LHCN-M2 (cell line): ENCODE data around the gene FAM167B. TPM values are rescaled to one million over a fixed set of nuclear protein-coding genes. Genes with fewer than 3 reads are reported as not detected.

ENCODE experiments used
- DNase-seq: peaks from one replicate; pipeline ENCODE4 v3.0.0-alpha.2; 2012; ENCODE audit warnings: low read depth
- total RNA-seq: library from RNA; depleted of rRNA; stranded (reverse); fragments of >200 nt; gene quantifications from 2 replicates; pipeline ENCODE4 v1.2.3, GENCODE V29; 2014

Gene FAM167B
- total RNA-seq, 1 experiment from 2014 or later, result 0.23 TPM

- no peak for DNase-seq
Measured at GRCh38 chr1:32223683-32224082, 23.3 kb upstream of the FAM167B start.

GRCh38 chr1:32224285-32224684, 22.7 kb upstream of the FAM167B start:
- DNase-seq, result no peak

GRCh38 chr1:32228771-32229170, 18.3 kb upstream of the FAM167B start:
- no peak for DNase-seq

- DNase-seq, result no peak
Measured at GRCh38 chr1:32231843-32232432, 15.1 kb upstream of the FAM167B start.

- DNase-seq, result no peak
Measured at GRCh38 chr1:32232558-32233304, 14.3 kb upstream of the FAM167B start.

- DNase-seq, result no peak
Measured at GRCh38 chr1:32234792-32235191, 12.2 kb upstream of the FAM167B start.

GRCh38 chr1:32239337-32239736, 7.7 kb upstream of the FAM167B start:
- DNase-seq, result no peak

GRCh38 chr1:32239790-32240139, 7.3 kb upstream of the FAM167B start:
- DNase-seq, result no peak

GRCh38 chr1:32240140-32240951, 6.7 kb upstream of the FAM167B start:
- peak; percentile 44 for DNase-seq

GRCh38 chr1:32241001-32241763, 5.8 kb upstream of the FAM167B start:
- DNase-seq, result peak; percentile 71

- DNase-seq, result no peak
Measured at GRCh38 chr1:32242341-32242851, 4.6 kb upstream of the FAM167B start.

GRCh38 chr1:32247452-32247851, 430 bp downstream of the FAM167B start:
- no peak for DNase-seq

GRCh38 chr1:32247983-32248889, 1.2 kb downstream of the FAM167B start:
- peak; percentile 51 for DNase-seq

GRCh38 chr1:32249831-32250525, 3.0 kb downstream of the FAM167B start:
- DNase-seq, result no peak

GRCh38 chr1:32250893-32251716, 4.1 kb downstream of the FAM167B start, which contains the start of gene LCK:
LCK (plus strand) TSS chr1:32251265; CDS start chr1:32274330, 23,065 bp downstream.
- DNase-seq, result no peak

- no peak for DNase-seq
Measured at GRCh38 chr1:32255072-32256071, 8.3 kb downstream of the FAM167B start.

- no peak for DNase-seq
Measured at GRCh38 chr1:32256473-32257226, 9.6 kb downstream of the FAM167B start.
